ENCODE measurements around the gene RHNO1.

The RHNO1 gene

DNA sequence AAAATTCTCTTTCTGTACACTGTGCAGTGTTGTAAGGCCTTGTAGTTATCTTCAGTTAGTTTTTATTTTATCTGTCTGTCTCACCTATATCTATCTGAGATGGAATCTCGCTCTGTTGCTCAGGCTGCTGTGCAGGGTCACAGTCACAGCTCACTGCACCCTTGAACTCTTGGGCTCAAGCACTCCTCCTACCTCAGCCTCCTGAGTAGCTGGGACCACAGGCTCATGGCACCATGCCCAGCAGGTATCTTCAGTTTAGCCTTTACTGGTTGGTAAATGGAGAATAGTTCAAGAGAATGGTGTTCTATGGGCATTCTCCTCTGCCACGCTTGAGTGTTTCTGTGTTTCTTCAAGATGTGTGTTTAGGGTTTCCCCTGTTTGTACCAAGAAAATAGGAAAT, 27.2 kb downstream of the RHNO1 start:
- no peak for DNase-seq (ENCODE audit: extremely low spot score)
- TF ChIP-seq CTCF (IDR thresholded peaks at IDR 0.05; ENCODE audit: control extremely low read depth, extremely low read depth, low read depth, missing control alignments) = no peak
- ChIA-PET POLR2A (no interaction called here), CTCF (no interaction called here)

GRCh38 chr12:2912216-2912575, 35.2 kb downstream of the RHNO1 start:
- CTCF ChIA-PET = interaction anchor here (1.3 to 2.5 kb wide), 2 partner anchors 12 to 33 kb away, joined by 6 to 10 read pairs; no protein-coding TSS in a partner anchor
- DNase-seq (ENCODE audit: extremely low spot score) = no peak
- TF ChIP-seq CTCF (IDR thresholded peaks at IDR 0.05; ENCODE audit: control extremely low read depth, extremely low read depth, low read depth, missing control alignments) = no peak
- POLR2A ChIA-PET = interaction anchor here (0.9 kb wide), 1 partner anchor 12 kb away, joined by 3 read pairs; no protein-coding TSS in a partner anchor

DNA sequence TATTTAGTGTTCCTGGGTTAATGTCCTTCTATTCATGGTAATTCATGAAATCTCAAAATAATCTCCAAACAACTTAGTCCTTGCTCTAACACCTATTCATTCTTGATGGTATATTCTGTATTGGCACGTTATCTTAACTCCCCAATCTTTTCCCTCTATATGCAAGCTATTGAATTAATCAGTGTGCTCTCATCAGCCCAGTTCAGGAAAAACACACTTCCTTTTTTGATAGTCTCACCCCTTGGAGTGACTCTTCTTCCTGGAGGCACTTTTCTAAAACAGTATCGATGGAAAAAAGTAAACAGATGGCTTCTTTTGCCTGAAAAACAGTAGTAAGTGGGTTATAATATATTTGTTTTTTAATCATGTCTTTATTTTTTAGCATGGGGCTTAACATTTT, 42.2 kb downstream of the RHNO1 start:
- POLR2A ChIA-PET = no interaction called here
- CTCF ChIA-PET = no interaction called here
- no peak for DNase-seq (ENCODE audit: extremely low spot score)
- no peak for TF ChIP-seq CTCF (IDR thresholded peaks at IDR 0.05; ENCODE audit: control extremely low read depth, extremely low read depth, low read depth, missing control alignments)

DNA sequence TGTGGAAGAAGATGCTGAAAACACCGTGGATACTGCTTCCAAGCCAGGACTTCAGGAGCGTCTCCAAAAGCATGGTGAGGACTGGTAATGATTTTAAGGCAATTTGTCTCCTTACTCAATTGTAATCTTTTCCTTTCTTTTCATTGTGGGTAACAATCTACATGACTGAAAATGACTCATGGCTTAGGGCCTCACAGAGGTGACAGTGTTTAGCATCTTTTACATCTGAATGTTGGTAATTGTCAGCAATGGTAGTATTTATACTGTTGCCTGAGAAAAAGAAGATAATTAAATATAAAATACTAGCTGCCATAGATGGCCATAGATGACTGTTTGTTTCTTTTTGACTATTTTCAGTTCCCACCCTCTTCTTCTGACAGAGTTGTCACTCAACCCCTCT, 45.3 kb downstream of the RHNO1 start:
- ChIA-PET CTCF (interaction anchor here (1.7 kb wide), 1 partner anchor 22 kb away, joined by 7 read pairs; no protein-coding TSS in a partner anchor), POLR2A (no interaction called here)
- DNase-seq (ENCODE audit: extremely low spot score) = no peak
- no peak for TF ChIP-seq CTCF (IDR thresholded peaks at IDR 0.05; ENCODE audit: control extremely low read depth, extremely low read depth, low read depth, missing control alignments)

DNA sequence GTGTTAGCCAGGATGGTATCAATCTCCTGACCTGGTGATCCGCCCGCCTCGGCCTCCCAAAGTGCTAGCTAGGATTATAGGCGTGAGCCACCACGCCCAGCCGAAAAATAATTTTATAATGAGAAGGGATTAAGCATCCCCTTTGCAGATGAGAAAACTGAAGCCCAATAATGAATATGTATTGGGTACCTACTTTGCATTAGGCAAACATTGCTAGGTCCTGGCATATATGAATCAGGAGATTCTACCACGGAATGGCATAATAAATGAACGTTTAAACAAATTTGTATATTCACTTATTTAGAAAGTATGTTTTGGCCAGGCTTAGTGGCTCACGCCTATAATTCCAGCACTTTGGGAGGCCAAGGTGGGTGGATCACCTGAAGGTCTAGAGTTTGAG, 46.0 kb downstream of the RHNO1 start:
- ChIA-PET POLR2A (no interaction called here), CTCF (interaction anchor here (1.7 kb wide), 1 partner anchor 21 kb away, joined by 7 read pairs; no protein-coding TSS in a partner anchor)
- DNase-seq (ENCODE audit: extremely low spot score) = no peak
- TF ChIP-seq CTCF (IDR thresholded peaks at IDR 0.05; ENCODE audit: control extremely low read depth, extremely low read depth, low read depth, missing control alignments) = no peak

- TF ChIP-seq CTCF (IDR thresholded peaks at IDR 0.05; ENCODE audit: control extremely low read depth, extremely low read depth, low read depth, missing control alignments) = no peak
- ChIA-PET CTCF (no interaction called here), POLR2A (no interaction called here)
- DNase-seq (ENCODE audit: extremely low spot score) = no peak
Measured at GRCh38 chr12:2924019-2924418, 47.0 kb downstream of the RHNO1 start.
